ENCODE data around the gene FGF14. TPM values are rescaled to one million over a fixed set of nuclear protein-coding genes. Genes with fewer than 3 reads are reported as not detected.
A peak's percentile ranks its signal among the peaks of the same experiment; 100 is the strongest.

The FGF14 gene
- total RNA-seq, 1 experiment from 2014 or later = 1.0 TPM

DNA sequence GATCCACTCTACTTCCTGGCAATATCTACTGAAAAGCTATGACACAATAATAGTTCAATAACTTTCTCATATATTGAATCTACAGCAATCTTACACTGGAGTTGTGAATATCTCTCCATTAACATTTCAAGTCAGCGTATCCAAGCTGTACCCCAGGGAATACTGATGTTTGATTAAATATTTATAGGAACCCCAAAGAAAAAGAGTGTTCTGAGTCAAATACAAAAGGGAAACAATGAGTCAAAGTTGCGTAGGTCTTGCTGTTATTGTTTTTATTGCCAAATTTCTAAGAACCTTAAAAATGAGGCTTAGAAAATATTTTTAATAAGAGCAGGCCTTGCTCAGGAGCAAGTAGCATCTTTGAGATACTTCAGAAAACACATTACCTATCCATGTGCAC, 415.5 kb downstream of the FGF14 start:
- DNase-seq (ENCODE audit: low spot score) = no peak

DNA sequence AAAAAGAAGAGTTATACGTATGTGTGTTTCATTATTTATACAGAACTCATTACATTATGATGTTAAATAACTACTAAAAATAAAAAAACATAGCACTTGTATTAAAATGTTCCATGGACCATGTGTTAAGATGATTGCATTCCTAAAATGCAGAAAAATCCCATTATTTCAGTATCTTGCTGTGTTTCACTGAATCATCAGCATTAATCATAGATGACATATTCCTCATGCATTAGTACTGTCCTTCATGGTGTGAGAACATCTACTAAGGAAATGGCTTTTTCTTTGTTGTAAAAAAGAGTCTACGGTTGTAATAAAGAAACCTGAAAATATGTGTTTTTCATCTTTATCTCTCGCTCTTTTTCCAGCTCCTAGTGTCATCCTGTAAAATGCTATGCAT, 416.5 kb downstream of the FGF14 start:
- DNase-seq (ENCODE audit: low spot score) = no peak

DNA sequence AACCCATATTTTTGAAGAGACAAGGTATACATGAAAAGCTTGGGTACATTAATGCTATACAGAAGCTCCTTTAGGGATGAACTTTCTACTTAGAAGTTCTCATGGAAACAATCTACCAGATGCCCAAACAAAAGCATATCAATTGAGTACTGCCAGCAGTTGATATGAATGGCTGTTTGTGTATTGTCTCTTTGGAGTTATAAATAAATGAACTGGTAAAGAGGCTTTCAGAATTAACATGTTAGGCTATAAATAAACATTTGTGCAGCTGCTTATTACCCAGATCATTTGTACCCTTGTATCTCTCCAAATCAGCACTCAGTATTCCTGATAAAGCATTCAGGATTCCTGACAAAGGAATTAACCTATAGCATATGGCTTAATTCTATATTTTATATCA, 418.9 kb downstream of the FGF14 start:
- DNase-seq (ENCODE audit: low spot score) = no peak

DNA sequence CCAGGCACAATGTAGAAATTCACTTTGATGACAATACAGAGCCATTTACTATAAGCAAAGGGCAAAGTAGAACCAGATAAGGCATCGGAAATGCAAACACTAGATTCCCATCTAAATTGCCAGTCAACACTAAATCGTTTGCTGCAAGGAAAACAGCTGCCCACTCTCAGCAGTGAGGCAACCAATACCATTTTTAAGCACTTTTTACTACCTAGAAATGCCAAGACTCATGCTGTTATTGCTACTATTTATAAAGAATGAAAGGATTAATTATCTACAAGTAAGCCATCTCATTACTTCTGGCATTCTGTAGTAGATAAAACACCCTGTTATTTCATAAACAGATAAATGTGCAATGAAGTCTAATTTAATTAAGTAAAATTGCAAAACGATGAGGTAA, 422.0 kb downstream of the FGF14 start:
- DNase-seq (ENCODE audit: low spot score) = no peak

DNA sequence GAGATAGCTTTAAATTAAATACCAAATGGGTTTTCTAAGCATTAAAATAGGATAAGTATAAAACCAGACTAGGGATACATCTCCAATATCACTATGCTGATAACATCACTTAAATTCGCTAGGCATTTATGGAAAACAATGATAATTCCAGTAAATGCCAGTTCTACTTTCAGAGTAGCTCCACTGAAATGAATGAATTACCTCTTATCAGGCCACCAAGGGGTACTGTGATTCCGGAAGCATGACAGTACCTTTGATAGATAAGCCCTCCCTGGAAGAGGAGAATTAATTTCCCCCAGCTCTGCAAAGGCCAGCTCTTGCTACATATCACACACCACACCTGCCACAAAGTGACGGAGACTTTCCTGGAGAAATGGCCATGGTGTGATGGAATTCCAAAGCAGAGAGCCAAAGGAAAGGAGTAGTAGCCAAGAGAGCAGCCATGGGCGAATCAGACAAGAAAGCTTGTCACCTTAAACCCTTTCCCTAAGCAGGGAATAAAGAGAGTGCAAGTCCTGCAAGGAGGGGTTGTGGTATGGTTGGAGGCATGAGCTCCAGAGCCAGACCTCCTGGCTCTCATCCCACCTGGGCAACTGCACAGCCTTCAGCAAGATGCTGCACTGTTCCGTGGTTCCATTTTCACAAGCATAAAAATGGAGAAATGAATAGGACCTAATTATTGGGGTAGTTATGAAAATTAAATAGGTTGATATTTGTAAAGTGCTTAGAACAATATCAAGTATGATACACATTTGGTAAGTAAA, 423.1 kb downstream of the FGF14 start:
- no peak for DNase-seq (ENCODE audit: low spot score)

DNA sequence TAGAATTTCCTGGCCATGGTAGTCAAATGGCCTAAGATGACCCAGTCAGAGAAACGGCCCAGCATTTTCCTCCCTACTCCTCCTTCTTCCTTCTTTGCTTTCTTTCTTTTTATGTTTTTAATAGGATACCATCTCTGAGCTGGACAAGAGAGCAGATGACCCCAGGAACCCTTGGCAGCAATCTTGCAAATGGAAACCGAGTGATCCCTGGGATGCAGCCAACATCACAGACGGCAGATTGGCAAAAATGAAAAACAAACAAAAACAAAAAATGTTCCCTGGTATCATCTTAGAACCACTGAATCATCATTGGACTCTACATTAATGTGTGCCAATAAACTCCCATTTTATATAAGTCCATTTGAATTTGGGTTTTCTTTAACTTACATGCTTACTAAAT, 424.4 kb downstream of the FGF14 start:
- DNase-seq (ENCODE audit: low spot score) = no peak

DNA sequence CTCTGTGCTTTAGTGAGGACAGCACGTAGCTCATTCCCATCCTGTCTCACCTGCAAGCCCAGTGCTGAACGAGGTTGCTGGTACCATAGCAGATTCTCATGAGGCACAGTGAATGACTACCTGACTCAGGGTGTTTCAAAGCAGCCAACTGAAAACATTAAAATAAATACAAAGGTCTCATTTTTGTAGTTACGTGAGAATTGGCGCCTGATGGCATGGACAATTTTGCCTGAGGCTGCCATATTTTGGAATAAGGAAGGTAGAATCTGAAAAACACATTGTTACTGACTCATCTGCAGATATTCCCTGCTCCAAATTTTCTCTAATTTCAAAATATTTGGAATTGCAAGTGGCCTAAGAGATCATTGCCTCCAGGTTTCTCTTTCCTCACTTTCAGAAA, 429.7 kb downstream of the FGF14 start:
- DNase-seq (ENCODE audit: low spot score) = no peak

DNA sequence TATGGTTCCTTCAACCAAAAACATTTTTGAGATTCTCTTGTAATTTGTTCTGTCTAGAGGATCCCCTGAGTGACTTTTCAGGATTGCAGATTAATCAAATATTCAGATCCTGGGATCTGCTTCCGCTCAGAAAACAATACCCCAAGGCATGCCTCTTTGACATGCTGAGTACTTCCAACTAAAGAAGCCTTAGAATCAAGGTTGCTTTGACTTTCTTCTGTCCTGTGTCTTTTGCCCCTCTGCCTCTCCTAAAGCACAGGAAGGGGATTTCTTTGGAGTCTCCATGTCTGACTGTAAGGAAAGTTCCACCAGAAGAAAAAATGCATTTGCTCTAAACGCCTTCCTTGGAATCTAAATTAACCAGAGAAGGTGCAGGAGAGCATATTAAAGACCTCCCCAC, 431.5 kb downstream of the FGF14 start:
- no peak for DNase-seq (ENCODE audit: low spot score)

DNA sequence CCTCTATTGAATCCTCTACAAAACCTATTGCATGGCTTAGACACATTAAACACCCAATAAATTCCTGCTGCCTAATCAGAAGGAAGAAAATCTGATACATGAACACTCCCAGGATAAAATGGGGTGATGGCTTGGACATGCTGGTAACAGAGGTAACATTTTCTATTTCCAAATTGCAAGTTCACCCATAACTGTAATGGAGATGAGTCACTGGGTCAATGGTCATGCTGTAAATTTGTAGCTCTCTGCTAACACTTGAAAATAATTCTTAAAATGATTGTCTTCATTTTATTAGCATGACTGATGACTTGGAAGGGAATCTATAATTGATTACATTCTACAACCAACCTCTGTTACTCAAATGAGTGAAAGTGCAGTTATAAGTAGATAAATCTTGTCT, 434.1 kb downstream of the FGF14 start:
- DNase-seq (ENCODE audit: low spot score) = no peak

DNA sequence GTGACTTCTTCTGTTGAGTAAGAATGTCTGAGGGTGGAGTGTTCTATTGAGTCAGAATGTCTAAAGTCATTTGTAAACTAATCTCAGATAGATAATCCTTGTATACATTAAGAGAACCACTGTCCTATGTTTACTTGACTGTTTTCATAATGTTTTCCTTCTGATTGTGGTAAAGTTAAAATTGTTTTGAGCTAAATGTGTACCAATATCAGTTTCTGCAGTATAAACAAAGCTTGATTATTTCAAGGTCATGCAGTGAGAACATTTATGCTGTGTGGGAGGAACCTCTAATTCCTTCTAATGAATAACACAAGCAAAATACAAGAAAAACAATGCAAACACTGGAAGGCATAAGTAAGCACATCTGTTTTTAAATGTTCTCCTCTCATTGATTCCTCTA, 434.6 kb downstream of the FGF14 start:
- DNase-seq (ENCODE audit: low spot score) = no peak

DNA sequence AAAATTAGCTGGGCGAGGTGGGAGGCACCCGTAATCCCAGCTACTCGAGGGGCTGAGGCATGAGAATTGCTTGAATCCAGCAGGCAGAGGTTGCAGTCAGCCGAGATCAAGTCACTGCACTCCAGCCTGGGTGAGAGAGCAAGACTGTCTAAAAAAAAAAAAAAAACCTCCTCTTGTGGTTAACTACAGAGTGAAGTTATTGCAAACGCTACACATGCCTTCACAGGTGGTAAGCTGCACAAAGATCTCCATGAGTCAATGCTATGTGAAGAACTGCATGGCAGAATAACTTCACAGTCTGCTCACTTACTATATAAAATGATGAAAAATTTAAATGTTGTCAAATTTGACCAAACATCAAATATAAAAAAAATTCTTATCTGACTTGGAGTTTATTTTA, 436.8 kb downstream of the FGF14 start:
- no peak for DNase-seq (ENCODE audit: low spot score)

DNA sequence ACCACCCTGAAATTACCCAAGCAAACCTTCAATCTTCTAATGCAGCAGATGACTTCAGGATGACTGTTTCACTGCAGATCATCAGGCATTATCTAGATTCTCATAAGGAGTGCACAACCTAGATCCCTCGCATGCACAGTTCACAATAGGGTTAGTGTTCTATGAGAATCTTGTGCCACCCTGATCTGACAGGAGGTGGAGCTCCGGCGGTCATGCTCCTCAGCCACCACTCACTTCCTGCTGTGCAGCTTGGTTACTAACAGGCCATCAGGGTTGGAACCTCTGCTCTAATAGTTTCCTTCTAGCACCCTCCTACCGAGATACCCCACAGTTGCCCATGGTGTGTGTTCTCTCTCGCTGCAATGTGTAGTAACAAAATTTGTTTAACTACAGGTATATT, 442.8 kb downstream of the FGF14 start:
- DNase-seq (ENCODE audit: low spot score) = no peak

DNA sequence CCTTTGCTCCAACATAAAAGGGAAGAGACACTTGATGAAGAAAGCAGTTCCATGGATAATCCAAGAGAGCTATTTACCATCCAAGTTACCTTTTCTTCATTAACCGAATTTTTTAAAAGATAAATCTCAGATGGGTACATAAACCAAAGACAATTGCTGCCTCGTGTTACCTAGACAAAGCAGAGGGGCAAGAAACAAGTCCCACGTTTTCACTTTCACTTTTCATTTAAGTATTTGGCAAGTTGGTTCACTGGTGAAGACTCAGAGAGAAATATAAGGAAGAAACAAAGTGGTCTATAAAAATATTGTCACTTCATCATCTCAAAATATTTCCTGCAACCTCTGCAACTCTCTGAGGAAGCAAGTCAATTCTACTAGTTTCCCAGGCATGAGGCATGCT, 446.1 kb downstream of the FGF14 start:
- no peak for DNase-seq (ENCODE audit: low spot score)

DNA sequence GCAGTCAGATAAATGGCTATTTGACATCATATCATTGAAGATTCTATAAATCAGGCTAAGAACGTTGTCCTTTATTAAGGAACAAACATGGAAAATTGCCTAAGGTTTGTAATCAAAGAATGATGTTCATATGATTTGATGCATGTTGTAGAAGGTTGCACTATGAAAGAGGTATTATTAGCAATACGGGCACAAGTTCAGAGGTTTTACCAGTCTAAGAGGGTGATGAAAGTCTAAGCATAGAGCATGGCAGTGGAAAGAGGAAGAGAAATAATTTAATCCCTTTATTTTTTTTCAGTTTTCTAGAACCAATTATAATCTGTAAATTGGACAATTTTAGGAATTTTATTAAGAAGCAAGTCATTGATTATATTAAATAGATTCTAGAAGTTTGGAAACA, 450.7 kb downstream of the FGF14 start:
- no peak for DNase-seq (ENCODE audit: low spot score)

DNA sequence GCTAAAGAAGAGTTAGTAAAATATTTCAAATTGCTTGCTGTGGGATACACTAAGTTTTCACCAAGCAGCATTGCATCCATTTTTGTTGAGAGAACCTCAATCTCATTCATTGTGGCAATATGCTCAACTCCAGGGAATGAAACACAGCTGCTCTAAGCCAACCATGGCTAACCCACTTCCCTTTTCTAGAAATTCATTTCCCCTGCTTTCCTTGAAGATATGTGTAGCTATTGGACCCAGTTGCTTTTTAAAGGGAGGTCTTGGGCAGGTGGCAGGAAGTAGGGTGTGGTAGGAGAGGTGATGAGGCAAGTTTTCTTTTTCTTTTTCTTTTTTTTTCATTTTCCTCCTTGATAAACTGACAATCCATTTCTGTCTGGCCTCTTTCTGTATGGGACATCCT, 452.2 kb downstream of the FGF14 start:
- no peak for DNase-seq (ENCODE audit: low spot score)

DNA sequence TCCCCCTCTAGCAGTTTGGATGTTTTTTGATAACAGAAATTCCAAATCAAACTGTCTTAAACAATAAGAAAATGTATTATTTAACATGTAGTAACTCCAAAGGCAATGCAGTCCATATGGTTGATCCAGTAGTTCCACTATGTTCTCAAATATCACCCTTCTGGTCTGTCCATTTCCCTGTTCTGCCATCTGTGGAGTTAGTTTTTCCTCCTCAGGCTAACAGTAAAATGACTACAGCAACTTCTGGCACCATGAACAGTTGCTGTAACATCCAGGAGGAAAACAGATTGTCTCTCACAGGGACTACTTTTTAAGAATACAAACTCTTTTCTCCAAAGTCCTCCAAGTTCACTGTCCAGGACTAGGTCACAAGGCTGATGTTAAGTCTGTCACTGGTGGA, 455.4 kb downstream of the FGF14 start:
- DNase-seq (ENCODE audit: low spot score) = no peak

DNA sequence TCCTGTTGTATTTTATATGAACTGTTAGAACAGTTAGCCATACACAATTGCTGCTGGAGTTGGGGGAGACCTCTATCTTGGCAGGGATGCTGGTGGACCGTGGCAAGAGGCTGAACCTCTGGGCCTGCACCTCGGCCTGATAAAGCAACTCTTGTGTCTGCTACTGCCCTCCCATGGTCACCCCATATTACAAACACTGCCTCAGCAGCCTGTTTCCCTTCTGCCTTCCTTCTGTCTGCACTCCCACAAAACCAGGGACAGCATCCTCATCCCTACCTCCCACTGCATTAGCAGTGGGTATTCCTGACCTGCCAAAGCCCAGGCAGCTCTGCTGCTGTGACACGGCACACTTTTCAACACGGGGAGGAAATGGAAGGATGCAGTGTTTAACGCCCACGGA, 456.4 kb downstream of the FGF14 start:
- DNase-seq (ENCODE audit: low spot score) = no peak

DNA sequence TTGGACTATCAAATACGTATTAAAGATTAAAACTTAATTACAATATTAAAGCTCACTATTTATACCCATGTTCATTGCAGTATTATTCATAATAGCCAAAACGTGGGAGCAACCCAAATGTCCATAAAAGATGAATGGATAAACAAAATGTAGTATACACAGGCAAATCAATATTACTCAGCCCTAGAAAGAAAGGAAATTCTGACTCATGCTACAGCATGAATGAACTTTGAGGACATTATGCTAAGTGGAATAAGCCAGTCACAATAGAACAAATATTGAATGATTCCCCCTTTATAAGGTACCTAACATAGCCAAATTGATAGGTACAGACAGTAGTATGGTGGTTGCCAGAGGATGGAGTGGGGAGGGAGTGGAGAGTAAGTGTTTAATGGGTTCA, 457.3 kb downstream of the FGF14 start:
- no peak for DNase-seq (ENCODE audit: low spot score)

DNA sequence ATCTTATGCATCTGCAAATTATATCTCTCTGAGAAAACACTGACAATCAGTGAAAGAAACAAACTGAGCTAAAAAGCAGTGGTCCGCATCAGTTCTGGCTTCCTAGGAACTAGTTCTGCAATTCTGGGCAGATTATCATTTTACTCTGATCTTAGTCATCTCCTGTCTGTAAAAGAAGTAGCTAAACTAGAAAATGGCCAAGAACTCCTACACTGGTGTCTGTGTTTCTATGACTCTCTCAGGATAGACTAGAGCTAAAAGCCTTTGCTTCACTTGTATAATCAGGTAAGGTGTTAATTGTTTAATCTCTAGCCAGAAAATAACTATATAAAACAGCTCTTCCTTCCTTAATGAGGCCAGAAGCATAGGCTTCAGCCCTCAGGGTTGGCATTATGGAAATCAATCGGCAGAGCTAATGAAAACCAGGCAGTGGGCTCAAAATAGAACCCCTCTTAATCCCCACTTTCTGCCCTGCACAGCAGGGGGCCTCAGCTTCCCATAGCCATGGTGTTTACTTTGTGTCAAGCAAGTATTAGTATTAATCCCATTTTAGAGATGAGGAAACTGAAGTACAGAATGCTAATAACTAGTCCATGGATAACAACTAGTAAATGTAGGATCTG, 459.2 kb downstream of the FGF14 start:
- no peak for DNase-seq (ENCODE audit: low spot score)

DNA sequence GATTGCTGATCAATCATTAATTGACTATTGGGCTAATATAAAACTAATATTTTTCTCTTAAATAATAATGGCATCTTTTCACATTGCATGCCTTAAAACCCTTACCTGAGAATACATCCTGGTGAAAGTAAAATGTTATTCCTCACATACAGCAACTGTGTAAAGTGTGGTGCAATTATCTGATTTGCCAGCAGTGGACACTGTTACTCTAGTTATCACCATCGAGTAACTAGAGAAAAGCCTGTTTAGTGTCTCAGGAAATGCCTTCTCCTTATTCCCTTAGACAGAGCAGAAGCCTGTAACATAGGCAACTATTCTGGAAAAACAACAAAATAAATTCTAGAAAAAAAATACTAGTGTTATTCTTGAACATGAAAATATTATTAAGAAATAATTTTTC, 459.8 kb downstream of the FGF14 start:
- DNase-seq (ENCODE audit: low spot score) = peak; percentile 19

DNA sequence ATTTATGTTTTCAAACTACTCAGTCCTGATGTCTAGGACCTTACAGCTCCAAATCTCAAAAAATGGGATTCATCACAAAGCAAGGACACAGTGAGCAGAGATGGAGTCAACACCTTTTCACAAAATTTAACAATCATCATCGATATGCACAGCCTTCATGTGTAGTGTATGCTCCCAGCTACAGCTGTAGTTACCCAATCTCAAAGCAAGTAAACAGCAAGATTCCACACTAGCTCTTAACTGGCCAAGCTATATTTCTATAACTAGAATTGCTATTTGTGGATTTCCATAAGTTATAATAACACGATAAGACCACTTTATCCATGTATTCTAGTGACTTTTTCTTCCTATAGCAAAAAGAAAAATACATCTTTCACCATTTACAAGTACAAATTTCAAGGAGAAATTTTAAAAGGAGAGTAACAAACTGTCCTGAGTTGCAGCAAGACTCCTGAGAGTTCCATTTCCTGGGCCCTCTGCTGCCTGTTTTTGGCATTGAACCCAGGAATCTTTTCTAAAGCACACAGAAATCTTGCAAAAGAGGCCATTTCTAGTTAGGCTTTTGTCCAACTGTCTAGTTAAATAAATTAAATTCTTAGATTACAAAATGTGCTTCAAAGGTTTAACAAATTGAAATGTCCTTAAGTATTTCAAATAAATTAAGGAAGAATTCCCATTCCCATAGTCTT, 460.6 kb downstream of the FGF14 start:
- DNase-seq (ENCODE audit: low spot score) = no peak

DNA sequence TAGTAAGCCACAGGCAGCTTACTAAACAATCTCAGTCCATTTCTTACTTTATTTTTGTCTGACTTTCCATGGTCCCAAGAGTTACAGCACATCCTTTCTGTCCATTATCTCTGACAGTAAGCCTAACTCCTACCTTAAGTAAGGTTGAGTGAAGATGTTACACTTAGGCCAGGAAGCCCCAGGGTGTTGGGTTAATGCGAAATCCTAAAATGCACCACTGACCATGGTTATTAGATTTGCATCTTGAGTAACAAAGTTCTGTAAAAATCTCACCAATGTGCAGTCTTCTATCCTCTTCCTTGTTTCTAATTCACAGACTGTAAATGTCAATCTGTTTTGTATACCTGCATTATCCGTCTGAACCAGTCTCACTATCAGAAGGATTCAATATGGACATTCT, 462.5 kb downstream of the FGF14 start:
- no peak for DNase-seq (ENCODE audit: low spot score)

DNA sequence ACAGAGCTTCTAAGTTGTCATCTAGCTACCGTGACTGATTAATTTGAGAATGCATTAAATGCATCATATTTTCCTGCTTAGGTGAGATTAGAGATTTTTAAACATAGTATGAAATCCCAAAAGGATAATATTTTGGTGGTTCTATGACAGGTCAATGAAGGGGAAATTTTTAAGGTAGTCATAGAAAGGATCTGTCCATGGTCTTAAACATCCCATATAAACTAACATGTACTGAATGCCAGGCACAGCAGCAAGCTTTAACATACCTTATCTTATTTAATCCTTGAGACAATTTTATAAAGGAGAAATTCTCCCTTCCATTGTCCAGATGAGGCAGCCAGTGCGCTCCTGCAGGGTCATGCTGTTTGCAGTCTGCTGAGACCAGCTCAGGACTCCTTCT, 466.0 kb downstream of the FGF14 start:
- no peak for DNase-seq (ENCODE audit: low spot score)
